Urothelium cell line (cell line): ENCODE measurements around the gene GBP5.
"Not testable (repeated sequence)": the region's sequence is repeated elsewhere in the genome, so short reads cannot be mapped to it uniquely, and the experiment has no call there.

Experiments
- DNase-seq: peaks from one replicate; pipeline ENCODE4 v3.0.0; 2011; ENCODE audit warnings: low spot score, mixed read lengths
- FAIRE-seq: peaks from 2 replicates; lab custom pipeline; 2011; peaks lifted over from hg19 to GRCh38; lab: Jason Lieb, UNC

GBP5 gene

GRCh38 chr1:89285745-89286380, 13.2 kb upstream of the GBP5 start:
- DNase-seq (no peak), FAIRE-seq (no peak)

DNA sequence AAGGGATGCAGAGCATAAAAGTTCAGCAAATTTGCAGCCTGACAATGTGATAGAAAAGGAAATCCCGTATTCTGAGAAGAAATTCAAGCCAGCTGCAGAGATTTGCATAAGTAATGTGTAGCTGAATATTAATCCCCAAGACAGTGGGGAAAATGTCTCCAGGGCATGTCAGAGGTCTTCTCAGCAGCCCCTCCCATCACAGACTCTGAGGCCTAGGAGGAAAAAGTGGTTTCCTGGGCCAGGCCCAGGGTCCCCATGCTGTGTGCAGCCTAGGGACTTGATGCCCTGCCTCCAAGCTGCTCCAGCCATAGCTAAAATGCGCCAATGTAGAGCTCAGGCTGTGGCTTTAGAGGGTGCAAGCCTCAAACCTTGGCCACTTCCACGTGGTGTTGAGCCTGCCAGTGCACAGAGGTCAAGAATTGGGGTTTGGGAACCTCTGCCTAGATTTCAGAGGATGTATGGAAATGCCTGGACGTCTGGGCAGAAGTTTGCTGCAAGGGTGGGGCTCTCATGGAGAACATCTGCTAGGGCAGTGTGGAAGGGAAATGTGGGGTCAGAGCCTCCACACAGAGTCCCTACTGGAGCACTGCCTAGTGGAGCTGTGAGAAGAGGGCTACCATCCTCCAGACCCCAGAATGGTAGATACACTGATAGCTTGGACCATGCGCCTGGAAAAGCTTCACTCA, 11.6 kb upstream of the GBP5 start:
- not testable (repeated sequence) for DNase-seq, FAIRE-seq

GRCh38 chr1:89280766-89281165, 8.1 kb upstream of the GBP5 start:
- no peak for FAIRE-seq
- DNase-seq: no peak

- DNase-seq (no peak), FAIRE-seq (no peak)
Observed at GRCh38 chr1:89279011-89279466, 6.4 kb upstream of the GBP5 start.

DNA sequence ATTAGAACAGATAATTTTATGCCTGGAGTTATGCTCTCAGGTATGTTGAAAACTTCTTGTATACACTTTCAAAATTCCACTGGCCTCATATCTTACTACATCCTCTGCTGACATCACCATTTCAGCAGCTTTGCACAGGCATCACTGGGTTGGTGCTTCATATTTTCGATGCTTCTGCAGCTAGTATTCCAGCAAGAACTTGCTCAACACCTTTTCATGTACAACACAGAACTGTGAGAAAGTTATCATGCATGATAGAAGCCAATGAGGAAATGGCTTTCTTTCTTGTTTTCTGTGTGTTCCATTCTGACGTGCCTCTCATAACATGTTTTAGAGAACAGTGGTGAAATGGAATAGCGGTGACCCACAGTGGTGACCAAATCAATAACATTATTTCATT, 5.1 kb upstream of the GBP5 start:
- FAIRE-seq: no peak

GRCh38 chr1:89276690-89277089, 4.0 kb upstream of the GBP5 start:
- FAIRE-seq: no peak
- DNase-seq: no peak

More for the DNA sequence above, 5.1 kb upstream of the GBP5 start:
- no peak for DNase-seq

GRCh38 chr1:89274411-89274857, 1.8 kb upstream of the GBP5 start:
- DNase-seq (no peak), FAIRE-seq (no peak)

DNA sequence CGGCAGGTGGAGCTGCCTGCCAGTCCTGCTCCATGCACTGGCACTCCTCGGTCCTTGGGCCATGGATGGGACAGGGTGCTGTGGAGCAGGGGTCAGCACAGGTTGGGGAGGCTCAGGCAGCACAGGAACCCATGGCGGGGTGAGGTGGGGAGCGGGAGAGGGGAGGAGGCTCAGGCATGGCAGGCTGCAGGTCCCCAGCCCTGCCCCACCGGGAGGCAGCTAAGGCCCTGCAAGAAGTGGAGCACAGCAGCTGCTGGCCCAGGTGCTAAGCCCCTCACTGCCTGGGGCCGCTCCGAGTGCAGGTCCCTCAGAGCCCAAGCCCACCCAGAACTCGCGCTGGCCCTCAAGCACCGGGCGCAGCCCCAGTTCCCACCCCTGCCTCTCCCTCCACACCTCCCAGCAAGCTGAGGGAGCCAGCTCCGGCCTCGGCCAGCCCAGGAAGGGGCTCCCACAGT, 691 bp upstream of the GBP5 start:
- no peak for DNase-seq

GRCh38 chr1:89271341-89272015, 1.2 kb downstream of the GBP5 start:
- no peak for DNase-seq
- FAIRE-seq: no peak

More for the DNA sequence above, 691 bp upstream of the GBP5 start:
- FAIRE-seq: no peak

DNA sequence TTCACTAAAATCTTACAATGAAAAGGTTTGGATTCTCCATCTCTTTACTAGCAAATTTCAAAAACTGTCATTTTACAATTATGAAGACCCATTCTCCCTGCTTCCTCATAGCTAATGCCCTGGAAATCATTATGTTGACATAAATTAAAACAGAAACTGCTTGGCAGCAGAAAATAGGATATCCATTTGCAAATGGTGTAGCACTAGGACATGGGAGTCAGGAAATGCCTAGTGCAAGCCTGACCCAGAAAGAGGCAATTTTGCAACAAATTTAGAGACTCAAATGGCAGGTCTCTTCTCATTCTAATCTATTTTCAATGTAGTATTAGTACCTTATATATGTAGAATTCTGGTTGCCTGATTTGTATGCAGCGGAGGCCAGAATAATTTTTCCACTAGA, 2.2 kb downstream of the GBP5 start:
- no peak for FAIRE-seq
- no peak for DNase-seq

- FAIRE-seq (no peak), DNase-seq (no peak)
Observed at GRCh38 chr1:89269277-89269676, 3.4 kb downstream of the GBP5 start.

GRCh38 chr1:89262643-89263042, 10.0 kb downstream of the GBP5 start:
- DNase-seq: no peak

GRCh38 chr1:89261926-89262515, 10.6 kb downstream of the GBP5 start:
- FAIRE-seq (no peak), DNase-seq (no peak)

More at GRCh38 chr1:89262643-89263042, 10.0 kb downstream of the GBP5 start:
- FAIRE-seq: no peak

GRCh38 chr1:89260566-89261255, 11.9 kb downstream of the GBP5 start:
- FAIRE-seq (no peak), DNase-seq (no peak)

- DNase-seq (no peak), FAIRE-seq (no peak)
Observed at GRCh38 chr1:89260042-89260441, 12.6 kb downstream of the GBP5 start.

DNA sequence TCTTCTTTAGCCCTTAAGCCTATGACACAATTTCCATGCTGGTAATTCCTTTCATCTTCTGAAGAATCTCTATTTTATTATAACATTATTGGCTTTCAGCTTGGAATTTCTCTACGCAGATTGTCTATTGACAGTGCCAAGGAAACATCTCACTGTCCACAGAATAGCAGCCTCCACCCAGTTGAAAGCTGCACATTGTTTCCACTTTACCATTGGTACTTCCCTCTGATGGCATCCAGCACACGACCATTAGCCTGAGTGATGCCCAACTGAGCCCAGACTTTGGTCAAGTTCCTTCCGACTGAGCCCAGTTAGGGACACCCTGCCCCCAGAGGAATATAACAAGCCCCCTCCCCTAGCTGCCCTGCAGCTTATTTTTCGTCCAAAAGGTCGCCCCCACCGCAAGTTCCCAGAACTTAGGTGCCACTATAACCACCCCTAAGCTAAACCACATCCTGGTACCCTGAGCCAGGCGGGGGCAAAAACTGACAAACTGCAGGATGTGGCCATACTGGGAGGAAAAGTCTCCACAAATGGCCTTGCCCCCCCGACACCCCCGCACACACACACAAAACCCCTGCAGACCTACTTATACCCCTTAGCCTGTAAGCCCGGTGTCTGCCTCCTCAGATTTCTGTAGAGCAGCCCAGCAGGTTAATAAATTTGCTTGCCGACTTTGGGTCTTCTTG, 13.2 kb downstream of the GBP5 start:
- DNase-seq (no peak), FAIRE-seq (no peak)

GRCh38 chr1:89257041-89257440, 15.6 kb downstream of the GBP5 start:
- DNase-seq: no peak
- no peak for FAIRE-seq

- FAIRE-seq, DNase-seq: not testable (repeated sequence)
Observed at GRCh38 chr1:89255581-89255980, 17.1 kb downstream of the GBP5 start.

DNA sequence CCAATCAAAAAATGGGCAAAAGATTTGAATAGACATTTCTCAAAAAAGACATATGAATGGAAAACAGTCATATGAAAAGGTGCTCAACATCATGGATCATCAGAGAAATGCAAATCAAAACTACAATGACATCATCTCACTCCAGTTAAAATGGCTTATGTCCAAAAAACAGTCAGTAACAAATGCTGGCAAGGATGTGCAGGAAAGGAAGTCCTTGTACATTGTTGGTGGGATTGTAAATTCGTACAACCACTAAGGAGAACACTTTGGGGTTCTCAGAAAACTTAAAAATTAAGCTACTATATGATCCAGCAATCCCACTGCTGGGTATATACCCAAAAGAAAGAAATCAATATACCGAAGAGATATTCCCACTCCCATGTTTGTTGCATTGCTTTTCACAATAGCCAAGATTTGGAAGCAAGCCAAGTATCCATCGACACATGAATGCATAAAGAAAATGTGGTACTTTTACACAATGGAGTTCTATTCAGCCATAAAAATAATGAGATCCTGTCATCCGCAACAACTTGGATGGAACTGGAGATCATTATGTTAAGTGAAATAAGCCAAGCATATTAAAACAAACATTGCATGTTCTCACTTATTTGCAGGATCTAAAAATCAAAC, 17.9 kb downstream of the GBP5 start:
- no peak for DNase-seq
- no peak for FAIRE-seq

DNA sequence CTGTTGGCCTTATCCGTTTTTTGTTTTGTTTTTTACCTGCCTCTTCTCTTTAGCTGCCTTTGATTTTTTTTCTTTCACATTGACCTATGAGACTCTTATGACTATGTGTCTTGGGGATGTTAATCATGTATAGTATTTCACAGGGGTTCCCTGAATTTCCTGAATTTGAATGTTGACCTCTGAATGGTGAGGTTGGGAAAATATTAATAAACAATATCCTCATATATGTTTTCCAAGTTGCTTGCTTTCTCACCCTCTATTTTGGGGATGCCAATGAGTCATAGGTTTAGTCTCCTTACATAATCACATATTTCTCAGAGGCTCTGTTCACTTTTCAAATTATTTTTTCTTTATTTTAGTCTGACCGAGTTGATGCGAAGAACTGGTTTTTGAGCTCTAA, 29.6 kb downstream of the GBP5 start:
- no peak for FAIRE-seq
- no peak for DNase-seq
